A549 (cell line): ENCODE results near the gene TMEM184C. TPM values are rescaled to one million over a fixed set of nuclear protein-coding genes. Genes with fewer than 3 reads are reported as not detected.

Experiments used
- ATAC-seq, 2 experiments: fragments of 200-7000 bp in 1 of 2; fragments of >200 bp in 1 of 2; cut with Nextera tagmentation in 1 of 2; cut with Tn5 transposase in 1 of 2; 3 replicates each; pipeline versions ENCODE4 v1.8.0 to v1.9.1; 2018 to 2020; ENCODE audit warnings: mild to moderate bottlenecking in 1 of 2, moderate library complexity in 1 of 2
- CTCF ChIA-PET: fragments of 300-600 bp; sonication (Branson Sonifier 250); formaldehyde crosslinking; extraction: SDS; loops from one replicate; lab custom pipeline; 2021; ENCODE audit warnings: antibody characterized with exemption, inconsistent platforms; lab: Yijun Ruan, JAX
- POLR2A ChIA-PET: fragments of 350-600 bp; formaldehyde crosslinking; extraction: SDS; loops from one replicate; lab custom pipeline; 2021; ENCODE audit warnings: antibody characterized with exemption, inconsistent platforms; lab: Yijun Ruan, JAX
- DNase-seq, 2 experiments: peaks; one replicate each; pipeline versions ENCODE4 v3.0.0 to v3.0.0-alpha.2; 2011 to 2016; ENCODE audit warnings: low read depth in 1 of 2, low spot score in 1 of 2
- FAIRE-seq: peaks from 2 replicates; lab custom pipeline; 2011; peaks lifted over from hg19 to GRCh38; lab: Jason Lieb, UNC
- H3K27ac ChIP-seq, 2 experiments: fragments of >200 bp; sonication (Bioruptor Twin); formaldehyde crosslinking; 3 replicates each; pipeline ENCODE4 v1.5.1; 2016 to 2017
- H3K4me1 ChIP-seq: fragments of >200 bp; sonication (Bioruptor Twin); formaldehyde crosslinking; 3 replicates; pipeline ENCODE4 v1.6.1; 2016
- H3K4me2 ChIP-seq: fragments of >200 bp; sonication (Bioruptor Twin); formaldehyde crosslinking; 3 replicates; pipeline ENCODE4 v1.6.1; 2016
- H3K4me3 ChIP-seq: fragments of >200 bp; sonication (Bioruptor Twin); formaldehyde crosslinking; 3 replicates; pipeline ENCODE4 v1.5.1; 2016
- H3K9me3 ChIP-seq: fragments of >200 bp; sonication (Bioruptor Twin); formaldehyde crosslinking; 3 replicates; pipeline ENCODE4 v1.6.1; 2016
- BHLHE40 ChIP-seq: IDR thresholded peaks from 2 replicates; pipeline ENCODE4 v1.6.1; 2012; ENCODE audit warnings: low read depth, low read length, inconsistent platforms
- CEBPB ChIP-seq, 2 experiments: fragments of >200 bp in 1 of 2; sonication (Bioruptor Twin) in 1 of 2; formaldehyde crosslinking in 1 of 2; IDR thresholded peaks; 2 replicates each; pipeline ENCODE4 v1.6.1; 2012 to 2016
- CHD2 ChIP-seq: fragments of 150-350 bp; IDR thresholded peaks from 2 replicates; pipeline ENCODE4 v1.6.1; 2014; ENCODE audit warnings: low read length; ENCODE audit not compliant: partially characterized antibody
- CHD4 ChIP-seq: fragments of 200-600 bp; sonication (generic); IDR thresholded peaks from 2 replicates; pipeline ENCODE4 v1.6.1; 2016; ENCODE audit warnings: antibody characterized with exemption, mild to moderate bottlenecking, borderline replicate concordance
- EHF ChIP-seq: fragments of 250-450 bp; sonication (Bioruptor Pico); IDR thresholded peaks from 2 replicates; pipeline ENCODE4 v1.5.0; 2020; ENCODE audit warnings: mild to moderate bottlenecking
- EHMT2 ChIP-seq: fragments of 200-600 bp; sonication (generic); IDR thresholded peaks from 2 replicates; pipeline ENCODE4 v1.6.1; 2016; ENCODE audit warnings: antibody characterized with exemption, low read depth, mild to moderate bottlenecking, moderate library complexity
- EP300 ChIP-seq, 2 experiments: fragments of >200 bp; sonication (Bioruptor Twin); formaldehyde crosslinking; IDR thresholded peaks; 2 replicates in 1 of 2; 3 replicates in 1 of 2; pipeline ENCODE4 v1.6.1; 2016 to 2017
- FOSL2 ChIP-seq, 2 experiments: fragments of 450-650 bp in 1 of 2; fragments of >200 bp in 1 of 2; sonication (Bioruptor Twin) in 1 of 2; formaldehyde crosslinking; IDR thresholded peaks; 2 replicates each; pipeline versions ENCODE4 v1.5.0 to v1.6.1; 2016 to 2020; ENCODE audit warnings: mild to moderate bottlenecking in 1 of 2, moderate library complexity in 1 of 2
- FOXS1 ChIP-seq: fragments of 250-450 bp; sonication (Bioruptor Pico); IDR thresholded peaks from 2 replicates; pipeline ENCODE4 v1.5.0; 2020; ENCODE audit warnings: mild to moderate bottlenecking, moderate library complexity
- HOXA7 ChIP-seq: fragments of 250-450 bp; sonication (Bioruptor Pico); IDR thresholded peaks from 2 replicates; pipeline ENCODE4 v1.5.0; 2020; ENCODE audit warnings: mild to moderate bottlenecking, moderate library complexity
- HOXB13 ChIP-seq: fragments of 250-450 bp; sonication (Bioruptor Pico); IDR thresholded peaks from 2 replicates; pipeline ENCODE4 v1.5.0; 2020; ENCODE audit warnings: low read depth, mild to moderate bottlenecking, moderate library complexity
- HOXB5 ChIP-seq: fragments of 250-450 bp; sonication (Bioruptor Pico); IDR thresholded peaks from 2 replicates; pipeline ENCODE4 v1.5.0; 2020; ENCODE audit warnings: mild to moderate bottlenecking, moderate library complexity
- KDM5A ChIP-seq: fragments of 200-600 bp; sonication (generic); IDR thresholded peaks from 2 replicates; pipeline ENCODE4 v1.6.1; 2016; ENCODE audit warnings: antibody characterized with exemption, mild to moderate bottlenecking
- MAFK ChIP-seq: fragments of 450-650 bp; IDR thresholded peaks from 2 replicates; pipeline ENCODE4 v1.6.1; 2014; ENCODE audit not compliant: partially characterized antibody
- MAZ ChIP-seq: fragments of 150-350 bp; IDR thresholded peaks from 2 replicates; pipeline ENCODE4 v1.6.1; 2014; ENCODE audit warnings: antibody characterized with exemption, low read depth, low read length, borderline replicate concordance
- MYC ChIP-seq: IDR thresholded peaks from 2 replicates; pipeline ENCODE4 v1.6.1; 2012; ENCODE audit warnings: mild to moderate bottlenecking, inconsistent platforms, low read length, improper control_type of control experiment, borderline replicate concordance
- NFE2L2 ChIP-seq: fragments of 150-350 bp; conservative IDR thresholded peaks from 2 replicates; pipeline ENCODE4 v1.6.1; 2014; ENCODE audit warnings: low read length
- NR3C1 ChIP-seq: fragments of >200 bp; sonication (Bioruptor Twin); formaldehyde crosslinking; IDR thresholded peaks from 3 replicates; pipeline ENCODE4 v1.6.1; 2017
- RARB ChIP-seq: fragments of 250-450 bp; sonication (Bioruptor Pico); IDR thresholded peaks from 2 replicates; pipeline ENCODE4 v1.8.0; 2021; ENCODE audit warnings: mild to moderate bottlenecking, moderate library complexity
- RCOR1 ChIP-seq: fragments of 150-350 bp; IDR thresholded peaks from 2 replicates; pipeline ENCODE4 v1.6.1; 2014; ENCODE audit warnings: antibody characterized with exemption, low read length, low read depth
- RFX5 ChIP-seq: fragments of 450-650 bp; IDR thresholded peaks from 2 replicates; pipeline ENCODE4 v1.7.1; 2014; ENCODE audit warnings: antibody characterized with exemption, mild to moderate bottlenecking, moderate library complexity
- SMC3 ChIP-seq: fragments of >200 bp; sonication (Bioruptor Twin); formaldehyde crosslinking; IDR thresholded peaks from 3 replicates; pipeline ENCODE4 v1.6.1; 2018; ENCODE audit warnings: inconsistent platforms
- SREBF2 ChIP-seq: fragments of 450-650 bp; IDR thresholded peaks from 2 replicates; pipeline ENCODE4 v1.6.1; 2014; ENCODE audit warnings: mild to moderate bottlenecking, moderate library complexity
- ZSCAN20 ChIP-seq: fragments of 250-450 bp; sonication (Bioruptor Pico); IDR thresholded peaks from 2 replicates; pipeline ENCODE4 v1.8.0; 2022; ENCODE audit warnings: mild to moderate bottlenecking, moderate library complexity
- WGBS: methylation state at CpG from one replicate; pipeline ENCODE4 v1.1.6; 2017; ENCODE audit errors: missing lambda C conversion rate; 5-methylcytosine and 5-hydroxymethylcytosine counted together
- polyA plus RNA-seq, 4 experiments: library from polyadenylated mRNA; depleted of rRNA in 3 of 4; stranded (reverse); fragments of >200 nt; fragmentation: RNase III in 1 of 4; extraction: RNeasy Plus Mini Kit Qiagen cat#74134 plus additional on column Dnase treatment in 1 of 4; gene quantifications; 2 replicates in 3 of 4; 3 replicates in 1 of 4; pipeline ENCODE4 v1.2.3, GENCODE V29; 2011 to 2017
- TF ChIP-seq, protein P1 (sequence below): IDR thresholded peaks from 2 replicates; pipeline ENCODE4 v1.6.1; 2012
- TF ChIP-seq, protein P2 (sequence below): IDR thresholded peaks from 2 replicates; pipeline ENCODE4 v1.6.1; 2012
- TF ChIP-seq, protein P3 (sequence below): fragments of >200 bp; sonication (Bioruptor Twin); formaldehyde crosslinking; IDR thresholded peaks from 3 replicates; pipeline ENCODE4 v1.6.1; 2016
- TF ChIP-seq, protein P4 (sequence below): fragments of 200-600 bp; sonication (generic); IDR thresholded peaks from 2 replicates; pipeline ENCODE4 v1.6.1; 2016; ENCODE audit warnings: antibody characterized with exemption, mild to moderate bottlenecking, moderate library complexity
- TF ChIP-seq, protein P5 (sequence below): IDR thresholded peaks from 2 replicates; pipeline ENCODE4 v1.6.1; 2012; ENCODE audit warnings: low read depth, borderline replicate concordance

TMEM184C gene
- polyA plus RNA-seq, 2 of the 4 experiments (the other 2 are of a cell fraction) = 17.6 to 25.2 TPM

DNA sequence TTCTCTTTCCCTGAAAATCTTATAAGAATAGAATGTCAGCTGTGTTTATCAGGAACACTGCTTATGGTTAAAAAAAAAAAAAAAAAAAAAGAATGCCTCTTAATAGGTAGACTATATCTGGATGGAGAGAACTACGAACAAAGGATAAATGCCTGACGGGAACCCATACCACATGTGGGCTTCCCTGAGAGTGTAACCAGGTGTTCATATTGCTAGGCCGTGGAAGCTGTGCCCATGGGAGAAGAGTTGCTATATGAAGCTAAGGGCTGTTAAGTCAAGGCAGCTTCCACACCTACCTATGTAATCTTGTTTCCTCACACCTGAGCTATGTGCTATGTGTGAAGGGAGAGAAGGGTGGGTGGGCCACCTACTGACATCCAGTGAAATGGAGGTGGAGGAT, 27.3 kb downstream of the TMEM184C start:
- POLR2A ChIA-PET = interaction anchor here (0.6 kb wide), 1 partner anchor 27 kb away, joined by 8 read pairs; no protein-coding TSS in a partner anchor
- Histone ChIP-seq H3K9me3 (no peaks in the 10 kb centered on the region), H3K4me2 (no peak overlapping the region), H3K4me1 (no peaks in the 10 kb centered on the region), H3K27ac (no peak overlapping the region), H3K4me3 (no peak overlapping the region)
- WGBS = 84% methylated on average over 3 of the region's 3 CpGs
- TF ChIP-seq, protein P1, sequence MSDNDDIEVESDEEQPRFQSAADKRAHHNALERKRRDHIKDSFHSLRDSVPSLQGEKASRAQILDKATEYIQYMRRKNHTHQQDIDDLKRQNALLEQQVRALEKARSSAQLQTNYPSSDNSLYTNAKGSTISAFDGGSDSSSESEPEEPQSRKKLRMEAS = no peak
- TF ChIP-seq SMC3 (no peak), SREBF2 (no peak), MAFK (no peak)
- TF ChIP-seq, protein P2, sequence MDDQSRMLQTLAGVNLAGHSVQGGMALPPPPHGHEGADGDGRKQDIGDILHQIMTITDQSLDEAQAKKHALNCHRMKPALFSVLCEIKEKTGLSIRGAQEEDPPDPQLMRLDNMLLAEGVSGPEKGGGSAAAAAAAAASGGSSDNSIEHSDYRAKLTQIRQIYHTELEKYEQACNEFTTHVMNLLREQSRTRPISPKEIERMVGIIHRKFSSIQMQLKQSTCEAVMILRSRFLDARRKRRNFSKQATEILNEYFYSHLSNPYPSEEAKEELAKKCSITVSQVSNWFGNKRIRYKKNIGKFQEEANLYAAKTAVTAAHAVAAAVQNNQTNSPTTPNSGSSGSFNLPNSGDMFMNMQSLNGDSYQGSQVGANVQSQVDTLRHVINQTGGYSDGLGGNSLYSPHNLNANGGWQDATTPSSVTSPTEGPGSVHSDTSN = no peak
- DNase-seq = no peak
- no peak for FAIRE-seq
- no peak for ATAC-seq
- CTCF ChIA-PET = interaction anchor here (1.9 kb wide), 1 partner anchor 223 kb away, joined by 4 read pairs; no protein-coding TSS in a partner anchor

DNA sequence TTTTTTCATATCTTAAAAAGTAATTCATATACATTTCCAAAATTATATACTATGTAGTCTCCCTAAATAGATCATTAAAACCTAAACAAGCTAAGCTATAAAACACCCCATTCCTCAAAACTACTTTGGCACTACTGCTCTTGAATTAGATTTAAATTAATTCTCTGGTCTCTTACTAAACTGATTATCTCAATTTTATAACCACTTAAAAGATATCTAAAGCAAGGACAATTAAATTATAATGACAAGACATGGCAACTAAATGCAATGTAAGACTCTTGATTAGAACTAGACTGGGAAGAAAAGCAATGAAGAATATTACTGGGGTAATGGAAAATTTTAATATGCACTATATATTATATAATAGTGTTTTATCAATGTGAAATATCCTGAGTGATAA, 27.9 kb downstream of the TMEM184C start:
- no peak for ATAC-seq
- no peaks in the 10 kb centered on the region for H3K9me3 ChIP-seq
- DNase-seq = no peak
- ChIA-PET CTCF (interaction anchor here (1.9 kb wide), 1 partner anchor 222 kb away, joined by 4 read pairs; no protein-coding TSS in a partner anchor), POLR2A (no interaction called here)
- no peak overlapping the region for H3K27ac ChIP-seq
- no peak overlapping the region for H3K4me3 ChIP-seq
- H3K4me1 ChIP-seq = no peaks in the 10 kb centered on the region
- no peak overlapping the region for H3K4me2 ChIP-seq
- TF ChIP-seq CEBPB (IDR thresholded peaks at IDR 0.05) = no peak
- no peak for TF ChIP-seq NFE2L2
- TF ChIP-seq MAZ = no peak
- no peak for TF ChIP-seq EP300 (IDR thresholded peaks at IDR 0.05)
- TF ChIP-seq HOXB13 = no peak
- TF ChIP-seq RARB = no peak
- TF ChIP-seq EHF (CRISPR knock-in tag) = no peak
- TF ChIP-seq, protein P2 = no peak
- TF ChIP-seq CHD2 = no peak
- TF ChIP-seq RCOR1 = no peak
- TF ChIP-seq, protein P3, sequence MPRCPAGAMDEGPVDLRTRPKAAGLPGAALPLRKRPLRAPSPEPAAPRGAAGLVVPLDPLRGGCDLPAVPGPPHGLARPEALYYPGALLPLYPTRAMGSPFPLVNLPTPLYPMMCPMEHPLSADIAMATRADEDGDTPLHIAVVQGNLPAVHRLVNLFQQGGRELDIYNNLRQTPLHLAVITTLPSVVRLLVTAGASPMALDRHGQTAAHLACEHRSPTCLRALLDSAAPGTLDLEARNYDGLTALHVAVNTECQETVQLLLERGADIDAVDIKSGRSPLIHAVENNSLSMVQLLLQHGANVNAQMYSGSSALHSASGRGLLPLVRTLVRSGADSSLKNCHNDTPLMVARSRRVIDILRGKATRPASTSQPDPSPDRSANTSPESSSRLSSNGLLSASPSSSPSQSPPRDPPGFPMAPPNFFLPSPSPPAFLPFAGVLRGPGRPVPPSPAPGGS = no peak
- no peak for TF ChIP-seq FOSL2 (IDR thresholded peaks at IDR 0.05)
- no peak for TF ChIP-seq FOSL2 (CRISPR knock-in tag; IDR thresholded peaks at IDR 0.05)
- no peak for TF ChIP-seq EHMT2
- TF ChIP-seq KDM5A = no peak
- TF ChIP-seq, all 56 proteins: peak for 0
- no peak for FAIRE-seq

DNA sequence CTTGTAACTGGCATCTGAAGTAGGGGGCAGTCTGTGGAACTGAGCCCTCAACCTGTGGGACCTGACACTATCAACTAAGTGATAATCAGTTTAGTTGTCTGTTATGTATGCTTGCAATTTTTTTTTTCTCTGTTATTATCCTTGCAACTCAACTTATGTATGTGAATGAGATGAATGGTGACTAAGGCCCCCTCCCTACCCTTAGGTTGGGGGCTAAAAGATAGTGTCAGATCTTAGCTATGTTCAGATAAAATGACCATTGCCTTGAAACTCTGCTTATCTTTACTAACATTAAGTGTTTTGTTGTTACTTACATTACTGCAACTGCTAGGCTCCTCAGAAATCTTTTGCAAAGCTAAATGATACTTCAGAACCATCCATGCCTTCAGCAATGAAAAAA, 31.5 kb downstream of the TMEM184C start:
- no peak for DNase-seq
- Histone ChIP-seq H3K4me2 (no peak overlapping the region), H3K9me3 (no peaks in the 10 kb centered on the region), H3K27ac (no peak overlapping the region), H3K4me1 (no peaks in the 10 kb centered on the region), H3K4me3 (no peak overlapping the region)
- POLR2A ChIA-PET = no interaction called here
- FAIRE-seq = no peak
- ATAC-seq = no peak
- CTCF ChIA-PET = no interaction called here
- no peak for TF ChIP-seq NR3C1
- no peak for TF ChIP-seq MYC
- TF ChIP-seq ZSCAN20 (CRISPR knock-in tag) = no peak
- TF ChIP-seq FOXS1 (CRISPR knock-in tag) = no peak
- no peak for TF ChIP-seq BHLHE40
- TF ChIP-seq, protein P4, sequence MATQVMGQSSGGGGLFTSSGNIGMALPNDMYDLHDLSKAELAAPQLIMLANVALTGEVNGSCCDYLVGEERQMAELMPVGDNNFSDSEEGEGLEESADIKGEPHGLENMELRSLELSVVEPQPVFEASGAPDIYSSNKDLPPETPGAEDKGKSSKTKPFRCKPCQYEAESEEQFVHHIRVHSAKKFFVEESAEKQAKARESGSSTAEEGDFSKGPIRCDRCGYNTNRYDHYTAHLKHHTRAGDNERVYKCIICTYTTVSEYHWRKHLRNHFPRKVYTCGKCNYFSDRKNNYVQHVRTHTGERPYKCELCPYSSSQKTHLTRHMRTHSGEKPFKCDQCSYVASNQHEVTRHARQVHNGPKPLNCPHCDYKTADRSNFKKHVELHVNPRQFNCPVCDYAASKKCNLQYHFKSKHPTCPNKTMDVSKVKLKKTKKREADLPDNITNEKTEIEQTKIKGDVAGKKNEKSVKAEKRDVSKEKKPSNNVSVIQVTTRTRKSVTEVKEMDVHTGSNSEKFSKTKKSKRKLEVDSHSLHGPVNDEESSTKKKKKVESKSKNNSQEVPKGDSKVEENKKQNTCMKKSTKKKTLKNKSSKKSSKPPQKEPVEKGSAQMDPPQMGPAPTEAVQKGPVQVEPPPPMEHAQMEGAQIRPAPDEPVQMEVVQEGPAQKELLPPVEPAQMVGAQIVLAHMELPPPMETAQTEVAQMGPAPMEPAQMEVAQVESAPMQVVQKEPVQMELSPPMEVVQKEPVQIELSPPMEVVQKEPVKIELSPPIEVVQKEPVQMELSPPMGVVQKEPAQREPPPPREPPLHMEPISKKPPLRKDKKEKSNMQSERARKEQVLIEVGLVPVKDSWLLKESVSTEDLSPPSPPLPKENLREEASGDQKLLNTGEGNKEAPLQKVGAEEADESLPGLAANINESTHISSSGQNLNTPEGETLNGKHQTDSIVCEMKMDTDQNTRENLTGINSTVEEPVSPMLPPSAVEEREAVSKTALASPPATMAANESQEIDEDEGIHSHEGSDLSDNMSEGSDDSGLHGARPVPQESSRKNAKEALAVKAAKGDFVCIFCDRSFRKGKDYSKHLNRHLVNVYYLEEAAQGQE = no peak
- no peak for TF ChIP-seq MAZ
- no peak for TF ChIP-seq RFX5
- TF ChIP-seq HOXB5 (CRISPR knock-in tag) = no peak
- TF ChIP-seq CHD4 = no peak
- no peak for TF ChIP-seq RCOR1
- TF ChIP-seq HOXA7 (CRISPR knock-in tag) = no peak
- TF ChIP-seq, protein P5, sequence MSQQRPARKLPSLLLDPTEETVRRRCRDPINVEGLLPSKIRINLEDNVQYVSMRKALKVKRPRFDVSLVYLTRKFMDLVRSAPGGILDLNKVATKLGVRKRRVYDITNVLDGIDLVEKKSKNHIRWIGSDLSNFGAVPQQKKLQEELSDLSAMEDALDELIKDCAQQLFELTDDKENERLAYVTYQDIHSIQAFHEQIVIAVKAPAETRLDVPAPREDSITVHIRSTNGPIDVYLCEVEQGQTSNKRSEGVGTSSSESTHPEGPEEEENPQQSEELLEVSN = no peak
- no peak for TF ChIP-seq SREBF2
